Gastrocnemius medialis (tissue), 4 donors: ENCODE measurements around the gene NELFB. TPM values are rescaled to one million over a fixed set of nuclear protein-coding genes. Genes with fewer than 3 reads are reported as not detected.

Experiments used
- ATAC-seq, 2 donors: fragments of 150-250 bp; one replicate each; pipeline ENCODE4 v1.9.1; 2016
- DNase-seq, 2 donors: peaks; one replicate each; pipeline ENCODE4 v3.0.0-alpha.2; 2019
- H3K27ac ChIP-seq, 4 donors: fragments of 200-600 bp; sonication (generic); 1 replicate in 1 of 4; 2 replicates in 3 of 4; pipeline ENCODE4 v1.5.1; 2016 to 2018; ENCODE audit warnings: mild to moderate bottlenecking in 2 of 4, moderate library complexity in 1 of 4
- H3K27me3 ChIP-seq, 3 donors: fragments of 200-600 bp; sonication (generic) in 2 of 3; 1 replicate in 1 of 3; 2 replicates in 2 of 3; pipeline versions ENCODE4 v1.5.1 to v1.6.0; 2016 to 2019; ENCODE audit warnings: mild to moderate bottlenecking in 1 of 3, moderate library complexity in 1 of 3
- H3K36me3 ChIP-seq, 2 donors: fragments of 200-600 bp; sonication (generic) in 1 of 2; one replicate each; pipeline ENCODE4 v1.5.1; 2017 to 2018
- H3K4me1 ChIP-seq, 2 donors: fragments of 200-600 bp; sonication (generic) in 1 of 2; one replicate each; pipeline ENCODE4 v1.5.1; 2016 to 2017; ENCODE audit warnings: mild to moderate bottlenecking in 2 of 2
- H3K4me3 ChIP-seq, 4 donors: fragments of 200-600 bp; sonication (generic) in 3 of 4; 1 replicate in 1 of 4; 2 replicates in 3 of 4; pipeline ENCODE4 v1.5.1; 2016 to 2019; ENCODE audit warnings: mild to moderate bottlenecking in 2 of 4
- H3K9me3 ChIP-seq, 3 donors: fragments of 200-600 bp; sonication (generic) in 2 of 3; 1 replicate in 1 of 3; 2 replicates in 2 of 3; pipeline ENCODE4 v1.5.1; 2016 to 2019
- POLR2A ChIP-seq, 2 donors: fragments of 450-650 bp; IDR thresholded peaks; one replicate each; pipeline ENCODE4 v1.6.1; 2017; ENCODE audit warnings: antibody characterized with exemption in 2 of 2, mild to moderate bottlenecking in 2 of 2, moderate library complexity in 2 of 2
- in situ Hi-C, 4 donors: fragments of 200-750 bp; cut with MboI; loops; one replicate each; pipeline versions ENCODE4 v1.15.0 to v1.8.0; 2017; ENCODE audit warnings: low sequenced_read_pairs in 4 of 4
- intact Hi-C: fragments of 100-400 bp; cut with DNase I; formaldehyde crosslinking; loops from one replicate; pipeline ENCODE4 v1.15.1; 2023; ENCODE audit warnings: low total_unique reads
- total RNA-seq, 4 donors: library from RNA; depleted of rRNA; stranded (reverse); fragments of >200 nt; gene quantifications; one replicate each; pipeline versions ENCODE4 v1.1.0 to v1.2.3, GENCODE V29; 2016
- TF ChIP-seq, protein P1 (sequence below), 5 experiments: fragments of 450-650 bp in 3 of 5; fragments of 200-600 bp in 2 of 5; sonication (generic) in 2 of 5; IDR thresholded peaks in 4 of 5; conservative IDR thresholded peaks in 1 of 5; 1 replicate in 4 of 5; 2 replicates in 1 of 5; pipeline ENCODE4 v1.5.1; 2016 to 2019; ENCODE audit warnings: antibody characterized with exemption in 5 of 5, mild to moderate bottlenecking in 3 of 5, moderate library complexity in 3 of 5

The NELFB gene
- total RNA-seq, 4 donors from 2014 or later = 21.6 to 61.5 (median 39.4) TPM

DNA sequence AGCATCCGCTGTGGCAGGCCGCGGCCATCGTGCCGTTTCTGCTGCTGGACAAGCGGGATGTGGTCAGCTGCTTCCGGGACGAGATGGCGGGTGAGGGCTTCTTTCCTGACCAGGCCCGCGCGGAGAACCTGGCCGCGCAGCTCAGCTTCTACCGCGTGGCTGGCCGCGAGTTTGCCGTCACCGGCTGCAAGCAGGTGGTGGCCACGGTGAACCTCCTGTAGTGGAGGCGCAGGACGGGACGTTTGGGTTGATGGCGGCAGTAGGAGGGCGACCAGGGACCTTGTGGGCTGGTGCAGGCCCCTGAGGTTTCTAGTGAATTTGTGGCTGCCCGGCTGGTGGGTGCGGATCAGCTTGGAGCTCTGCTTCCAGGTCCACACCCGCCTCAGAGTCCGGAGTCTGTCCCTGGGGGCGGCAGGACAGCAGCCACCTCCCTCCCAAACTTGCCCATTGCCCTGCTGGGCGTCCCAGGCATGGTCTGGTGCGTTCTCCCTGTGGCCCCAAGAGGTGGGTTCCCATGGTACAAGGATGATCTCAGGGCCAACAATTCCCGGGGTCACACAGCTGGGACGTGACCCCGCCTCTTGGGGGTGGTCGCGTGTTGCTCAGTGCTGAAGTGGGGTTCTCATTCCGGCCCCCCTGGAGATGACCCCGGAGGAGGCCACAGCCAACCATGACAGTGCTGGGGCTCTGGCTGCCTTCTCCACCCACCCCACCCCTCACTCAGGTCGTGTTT lies 24.8 kb downstream of the NELFB start:
- Histone ChIP-seq H3K27me3 (peaks cover 20 to 54% (median 25%) of the 10 kb centered on the region in 3 donors), H3K9me3 (no peaks in the 10 kb centered on the region), H3K4me3 (no peak overlapping the region), H3K4me1 (peaks cover 17 to 21% of the 10 kb centered on the region in 2 donors), H3K27ac (no peak overlapping the region), H3K36me3 (no peaks in the 10 kb centered on the region)
- in situ Hi-C loops = loop anchor here in 3 of 4 donors (25.0 kb wide), 1 partner anchor 132 kb away; the partner anchor contains the start of genes EXD3 (in 3 of the 3) and NOXA1 (in 3 of the 3)
- intact Hi-C loops = no loop called here
- DNase-seq (no peak), ATAC-seq (no peak)
- TF ChIP-seq, protein P1, sequence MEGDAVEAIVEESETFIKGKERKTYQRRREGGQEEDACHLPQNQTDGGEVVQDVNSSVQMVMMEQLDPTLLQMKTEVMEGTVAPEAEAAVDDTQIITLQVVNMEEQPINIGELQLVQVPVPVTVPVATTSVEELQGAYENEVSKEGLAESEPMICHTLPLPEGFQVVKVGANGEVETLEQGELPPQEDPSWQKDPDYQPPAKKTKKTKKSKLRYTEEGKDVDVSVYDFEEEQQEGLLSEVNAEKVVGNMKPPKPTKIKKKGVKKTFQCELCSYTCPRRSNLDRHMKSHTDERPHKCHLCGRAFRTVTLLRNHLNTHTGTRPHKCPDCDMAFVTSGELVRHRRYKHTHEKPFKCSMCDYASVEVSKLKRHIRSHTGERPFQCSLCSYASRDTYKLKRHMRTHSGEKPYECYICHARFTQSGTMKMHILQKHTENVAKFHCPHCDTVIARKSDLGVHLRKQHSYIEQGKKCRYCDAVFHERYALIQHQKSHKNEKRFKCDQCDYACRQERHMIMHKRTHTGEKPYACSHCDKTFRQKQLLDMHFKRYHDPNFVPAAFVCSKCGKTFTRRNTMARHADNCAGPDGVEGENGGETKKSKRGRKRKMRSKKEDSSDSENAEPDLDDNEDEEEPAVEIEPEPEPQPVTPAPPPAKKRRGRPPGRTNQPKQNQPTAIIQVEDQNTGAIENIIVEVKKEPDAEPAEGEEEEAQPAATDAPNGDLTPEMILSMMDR (IDR thresholded peaks at IDR 0.05 in 4 of 5, conservative IDR thresholded peaks at IDR 0.05 in 1 of 5) = no peak
- no peak for TF ChIP-seq POLR2A (IDR thresholded peaks at IDR 0.05)

DNA sequence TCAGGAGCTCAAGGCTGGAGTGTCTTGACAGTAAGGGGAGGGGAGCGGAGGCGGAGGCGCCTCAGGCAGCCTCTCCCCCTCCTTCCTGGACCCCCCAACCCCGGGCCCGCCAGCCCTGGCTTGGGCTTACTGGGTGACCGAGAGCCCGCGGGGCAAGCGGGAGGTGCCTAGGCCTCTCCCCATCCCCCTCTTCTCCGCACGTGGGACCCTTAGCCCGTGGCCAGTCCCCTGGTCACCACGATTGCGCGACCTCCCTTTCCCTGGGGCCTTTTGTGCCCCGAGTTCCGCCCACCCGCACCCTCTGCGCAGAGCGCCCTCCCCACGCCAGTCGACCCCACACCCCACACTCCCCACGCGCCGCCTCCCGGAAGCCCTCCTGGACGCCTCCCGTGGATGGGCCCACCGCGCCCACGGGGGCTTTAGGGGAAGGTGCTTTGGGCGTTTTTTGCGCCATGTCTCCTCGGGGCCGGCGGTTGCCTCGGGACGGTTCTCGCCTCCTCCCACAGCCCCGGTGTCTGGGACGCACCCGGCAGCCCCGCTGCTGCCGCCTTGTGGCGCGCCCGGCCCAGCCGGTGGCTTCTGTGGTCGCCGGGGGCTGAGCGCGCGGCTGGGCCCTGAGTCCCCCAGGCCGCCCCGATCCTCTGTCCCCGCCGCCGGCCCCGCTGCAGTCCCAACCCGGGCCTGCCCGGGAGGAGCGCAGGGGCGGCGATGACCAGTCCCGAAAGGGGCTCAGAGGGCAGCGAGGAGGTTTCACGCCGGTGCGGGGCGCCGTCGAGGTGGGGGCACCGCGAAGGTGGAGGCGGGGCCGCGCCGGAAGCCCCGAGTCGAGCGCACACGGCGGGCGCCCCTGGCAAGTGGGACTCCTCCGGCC lies 25.6 kb downstream of the NELFB start:
- no peaks in the 10 kb centered on the region for H3K9me3 ChIP-seq
- peaks cover 15 to 17% of the 10 kb centered on the region in 2 donors for H3K4me1 ChIP-seq
- TF ChIP-seq, protein P1 (IDR thresholded peaks at IDR 0.05 in 4 of 5, conservative IDR thresholded peaks at IDR 0.05 in 1 of 5) = peak in 4 of 5 experiments; percentile 25 to 46 (median 40)
- TF ChIP-seq POLR2A (IDR thresholded peaks at IDR 0.05) = no peak
- no peak for DNase-seq
- in situ Hi-C loops (loop anchor here in 3 of 4 donors (25.0 kb wide), 1 partner anchor 132 kb away; the partner anchor contains the start of genes EXD3 (in 3 of the 3) and NOXA1 (in 3 of the 3)), intact Hi-C loops (no loop called here)
- no peak overlapping the region for H3K4me3 ChIP-seq
- no peak for ATAC-seq
- H3K27ac ChIP-seq = no peak overlapping the region
- H3K36me3 ChIP-seq = no peaks in the 10 kb centered on the region
- H3K27me3 ChIP-seq = peaks cover 20 to 58% (median 25%) of the 10 kb centered on the region in 3 donors

DNA sequence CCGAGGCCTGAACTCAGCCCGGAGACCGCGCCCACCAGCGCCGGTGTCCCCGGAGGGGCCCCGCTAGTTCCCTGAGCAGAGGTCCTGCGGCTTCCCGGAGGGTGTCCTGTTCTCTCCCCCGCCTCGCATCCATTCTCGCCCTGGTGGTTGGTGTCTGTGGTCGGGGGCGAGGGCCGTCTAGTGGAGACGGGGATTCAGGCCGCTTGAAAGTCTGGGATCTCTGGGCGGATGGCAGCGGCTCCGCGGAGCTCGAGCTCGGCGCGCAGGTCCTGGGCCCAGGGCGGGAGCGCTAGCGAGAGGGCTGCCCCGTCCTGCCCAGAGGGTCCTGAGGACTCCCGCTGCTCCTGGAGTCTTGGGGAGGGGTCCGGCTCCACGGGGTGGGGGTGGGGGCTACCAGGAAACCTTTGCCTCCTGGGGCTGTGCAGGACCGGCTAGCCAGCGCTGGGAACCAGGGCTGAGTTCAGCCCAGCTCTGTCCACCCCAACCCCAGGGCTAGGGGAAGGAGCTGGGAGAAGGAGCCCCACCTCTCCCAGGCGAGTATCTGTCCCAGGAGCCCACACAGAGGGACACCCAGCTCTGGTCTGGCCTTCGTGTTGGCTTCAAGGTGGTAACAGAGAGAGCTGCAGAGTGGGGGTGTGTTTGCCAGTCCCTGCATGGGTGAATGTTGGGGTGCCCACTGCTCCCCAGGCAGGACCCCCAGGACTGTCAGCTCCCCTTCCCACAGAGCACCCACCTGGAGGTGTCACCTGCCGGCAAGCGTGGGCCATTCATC lies 26.4 kb downstream of the NELFB start:
- no peak for TF ChIP-seq POLR2A (IDR thresholded peaks at IDR 0.05)
- Histone ChIP-seq H3K27me3 (peaks cover 20 to 56% (median 25%) of the 10 kb centered on the region in 3 donors), H3K36me3 (no peaks in the 10 kb centered on the region), H3K27ac (no peak overlapping the region), H3K9me3 (no peaks in the 10 kb centered on the region), H3K4me3 (no peak overlapping the region), H3K4me1 (peaks cover 6 to 8% of the 10 kb centered on the region in 2 donors)
- intact Hi-C loops = no loop called here
- DNase-seq (no peak), ATAC-seq (no peak)
- in situ Hi-C loops = loop anchor here in 3 of 4 donors (25.0 kb wide), 1 partner anchor 131 kb away; the partner anchor contains the start of genes EXD3 (in 3 of the 3) and NOXA1 (in 3 of the 3)

DNA sequence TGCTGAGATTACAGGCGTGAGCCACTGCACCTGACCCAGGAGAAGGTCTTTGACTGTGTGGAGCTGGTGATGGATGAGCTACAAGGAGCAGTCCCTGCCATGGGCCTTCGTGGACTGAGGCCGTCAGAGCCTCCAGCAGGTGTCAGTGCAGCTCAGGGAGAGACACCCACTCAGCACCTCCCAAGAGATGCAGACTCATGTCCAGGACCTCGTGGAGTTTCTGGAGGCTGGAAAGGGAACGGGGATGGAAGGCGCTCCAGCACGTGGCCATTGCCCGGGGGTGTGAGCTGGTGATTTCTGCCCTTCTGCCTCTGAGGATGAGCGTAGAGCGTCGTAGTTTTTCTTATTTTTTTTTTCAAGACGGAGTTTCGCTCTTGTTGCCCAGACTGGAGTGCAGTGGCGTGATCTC lies 31.9 kb downstream of the NELFB start:
- intact Hi-C loops (no loop called here), in situ Hi-C loops (loop anchor here in 3 of 4 donors (25.0 kb wide), 1 partner anchor 125 kb away; the partner anchor contains the start of genes EXD3 (in 3 of the 3) and NOXA1 (in 3 of the 3))
- Histone ChIP-seq H3K4me3 (no peak overlapping the region), H3K9me3 (no peaks in the 10 kb centered on the region), H3K36me3 (no peaks in the 10 kb centered on the region), H3K4me1 (no peaks in the 10 kb centered on the region), H3K27me3 (peaks cover 0 to 18% (median 13%) of the 10 kb centered on the region in 3 donors), H3K27ac (no peak overlapping the region)
- TF ChIP-seq, protein P1 (IDR thresholded peaks at IDR 0.05 in 4 of 5, conservative IDR thresholded peaks at IDR 0.05 in 1 of 5) = peak in 3 of 5 experiments; percentile 37 to 52 (median 42)
- TF ChIP-seq POLR2A (IDR thresholded peaks at IDR 0.05) = no peak
- ATAC-seq = peak; percentile 47 to 58
- DNase-seq = no peak
